K562 (cell line): ENCODE measurements around the gene PLEKHA5. TPM values are rescaled to one million over a fixed set of nuclear protein-coding genes. Genes with fewer than 3 reads are reported as not detected.

Source experiments
- AFF4 ChIP-seq: sonication (generic); formaldehyde crosslinking; IDR thresholded peaks from 2 replicates; pipeline ENCODE4 v1.8.0; 2023; ENCODE audit warnings: mild to moderate bottlenecking, missing genetic modification reagents
- MCM5 ChIP-seq: fragments of 450-650 bp; IDR thresholded peaks from 2 replicates; pipeline ENCODE4 v1.6.1; 2016; ENCODE audit warnings: low read depth
- MEIS2 ChIP-seq: fragments of 450-650 bp; IDR thresholded peaks from 2 replicates; pipeline ENCODE4 v1.6.1; 2014; ENCODE audit warnings: mild to moderate bottlenecking; ENCODE audit not compliant: partially characterized antibody
- STAT5B ChIP-seq: fragments of 250-450 bp; sonication (Bioruptor Pico); IDR thresholded peaks from 2 replicates; pipeline ENCODE4 v1.8.0; 2021; ENCODE audit warnings: mild to moderate bottlenecking, inconsistent platforms
- polyA plus RNA-seq, 8 experiments: library from polyadenylated mRNA; depleted of rRNA in 4 of 8; stranded (reverse) in 5 of 8; unstranded in 3 of 8; fragments of >200 nt; fragmentation: Nextera tagmentation in 2 of 8; fragmentation: Illumina TruSeq in 1 of 8; extraction: Ambion mirVana in 2 of 8; extraction: Trizol in 1 of 8; gene quantifications; 2 replicates each; pipeline versions ENCODE4 v1.2.1 to v1.2.3, GENCODE V29; 2011 to 2014; ENCODE audit warnings: inconsistent platforms in 1 of 8, missing spikeins in 1 of 8
- total RNA-seq, 7 experiments: library from RNA; depleted of rRNA in 6 of 7; stranded (reverse); fragments of >200 nt in 6 of 7; fragmentation: Illumina TruSeq in 2 of 7; extraction: Trizol in 2 of 7; gene quantifications; 2 replicates each; pipeline versions ENCODE4 v1.2.1 to v1.2.3, GENCODE V29; 2011 to 2021; ENCODE audit warnings: low replicate concordance in 1 of 7
- TF ChIP-seq, protein P1 (sequence below): fragments of 450-650 bp; formaldehyde crosslinking; IDR thresholded peaks from 2 replicates; pipeline ENCODE4 v1.4.0; 2020; ENCODE audit warnings: mild to moderate bottlenecking
- TF ChIP-seq, protein P2 (sequence below): fragments of 450-650 bp; IDR thresholded peaks from 2 replicates; pipeline ENCODE4 v1.6.1; 2017; ENCODE audit warnings: mild to moderate bottlenecking, moderate library complexity

Gene PLEKHA5
- total and polyA plus RNA-seq, 9 of the 15 experiments (the other 6 are each of a cell fraction or from before 2014, with no cell fraction given) = 7.2 to 26.2 (median 17.4) TPM

- TF ChIP-seq, protein P1, sequence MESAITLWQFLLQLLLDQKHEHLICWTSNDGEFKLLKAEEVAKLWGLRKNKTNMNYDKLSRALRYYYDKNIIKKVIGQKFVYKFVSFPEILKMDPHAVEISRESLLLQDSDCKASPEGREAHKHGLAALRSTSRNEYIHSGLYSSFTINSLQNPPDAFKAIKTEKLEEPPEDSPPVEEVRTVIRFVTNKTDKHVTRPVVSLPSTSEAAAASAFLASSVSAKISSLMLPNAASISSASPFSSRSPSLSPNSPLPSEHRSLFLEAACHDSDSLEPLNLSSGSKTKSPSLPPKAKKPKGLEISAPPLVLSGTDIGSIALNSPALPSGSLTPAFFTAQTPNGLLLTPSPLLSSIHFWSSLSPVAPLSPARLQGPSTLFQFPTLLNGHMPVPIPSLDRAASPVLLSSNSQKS (CRISPR knock-in tag) = no peak
- TF ChIP-seq STAT5B (no peak), AFF4 (CRISPR knock-in tag) (no peak), MEIS2 (peak; percentile 91), MCM5 (no peak)
- TF ChIP-seq, protein P2, sequence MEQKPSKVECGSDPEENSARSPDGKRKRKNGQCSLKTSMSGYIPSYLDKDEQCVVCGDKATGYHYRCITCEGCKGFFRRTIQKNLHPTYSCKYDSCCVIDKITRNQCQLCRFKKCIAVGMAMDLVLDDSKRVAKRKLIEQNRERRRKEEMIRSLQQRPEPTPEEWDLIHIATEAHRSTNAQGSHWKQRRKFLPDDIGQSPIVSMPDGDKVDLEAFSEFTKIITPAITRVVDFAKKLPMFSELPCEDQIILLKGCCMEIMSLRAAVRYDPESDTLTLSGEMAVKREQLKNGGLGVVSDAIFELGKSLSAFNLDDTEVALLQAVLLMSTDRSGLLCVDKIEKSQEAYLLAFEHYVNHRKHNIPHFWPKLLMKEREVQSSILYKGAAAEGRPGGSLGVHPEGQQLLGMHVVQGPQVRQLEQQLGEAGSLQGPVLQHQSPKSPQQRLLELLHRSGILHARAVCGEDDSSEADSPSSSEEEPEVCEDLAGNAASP = no peak
- TF ChIP-seq, all 486 proteins: peak for 6
Observed at GRCh38 chr12:19288603-19289244, 159.2 kb downstream of the PLEKHA5 start (continued).
